Liver (tissue), 3 donors: ENCODE measurements around the gene STXBP4.

Source experiments
- EGR1 ChIP-seq, 2 donors: IDR thresholded peaks; 2 replicates each; pipeline ENCODE4 v1.6.1; 2016 to 2018; ENCODE audit warnings: antibody characterized with exemption in 2 of 2, low read depth in 2 of 2
- FOXA1 ChIP-seq: IDR thresholded peaks from 2 replicates; pipeline ENCODE4 v1.6.1; 2016; ENCODE audit warnings: antibody characterized with exemption
- JUND ChIP-seq, 2 donors: IDR thresholded peaks; 2 replicates each; pipeline ENCODE4 v1.6.1; 2016; ENCODE audit warnings: antibody characterized with exemption in 2 of 2
- RAD21 ChIP-seq, 2 donors: IDR thresholded peaks; 2 replicates each; pipeline ENCODE4 v1.6.1; 2016; ENCODE audit warnings: antibody characterized with exemption in 2 of 2, mild to moderate bottlenecking in 2 of 2
- SP1 ChIP-seq: IDR thresholded peaks from 2 replicates; pipeline ENCODE4 v1.6.1; 2018; ENCODE audit warnings: antibody characterized with exemption, mild to moderate bottlenecking
- TAF1 ChIP-seq: conservative IDR thresholded peaks from 2 replicates; pipeline ENCODE4 v1.6.1; 2016; ENCODE audit warnings: antibody characterized with exemption, mild to moderate bottlenecking
- YY1 ChIP-seq: IDR thresholded peaks from 2 replicates; pipeline ENCODE4 v1.6.1; 2016; ENCODE audit warnings: antibody characterized with exemption, mild to moderate bottlenecking
- TF ChIP-seq, protein P1 (sequence below): fragments of 150-350 bp; IDR thresholded peaks from 2 replicates; pipeline ENCODE4 v1.5.1; 2017; ENCODE audit warnings: improper control_type of control experiment, low read depth, low read length; ENCODE audit not compliant: missing input control
- TF ChIP-seq, protein P2 (sequence below): IDR thresholded peaks from 2 replicates; pipeline ENCODE4 v1.6.1; 2016; ENCODE audit warnings: antibody characterized with exemption
- TF ChIP-seq, protein P3 (sequence below): IDR thresholded peaks from 2 replicates; pipeline ENCODE4 v1.6.1; 2016; ENCODE audit warnings: antibody characterized with exemption
- TF ChIP-seq, protein P4 (sequence below): IDR thresholded peaks from 2 replicates; pipeline ENCODE4 v1.6.1; 2016; ENCODE audit warnings: antibody characterized with exemption, mild to moderate bottlenecking
- donor health status: healthy.
- donor health status: healthy.

DNA sequence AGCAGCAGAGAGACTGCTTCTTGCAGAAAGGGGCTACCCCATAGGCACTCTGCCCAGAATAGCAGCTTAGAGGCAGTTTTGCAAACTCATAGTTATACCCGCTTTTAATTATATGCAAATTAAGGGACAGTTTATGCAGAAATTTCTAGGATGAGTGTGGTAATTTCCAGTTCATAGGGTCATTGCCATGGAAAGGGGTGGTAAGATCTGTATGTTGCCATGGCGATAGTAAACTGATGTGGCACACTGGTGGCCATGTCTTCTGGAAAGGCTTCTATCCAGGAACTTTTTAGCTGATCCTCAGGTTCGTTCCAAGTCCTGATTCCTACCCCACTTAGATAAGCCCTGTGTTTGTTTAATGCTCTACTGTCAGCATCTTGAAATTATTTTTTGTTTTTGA lies 6.2 kb downstream of the STXBP4 start:
- TF ChIP-seq, protein P1, sequence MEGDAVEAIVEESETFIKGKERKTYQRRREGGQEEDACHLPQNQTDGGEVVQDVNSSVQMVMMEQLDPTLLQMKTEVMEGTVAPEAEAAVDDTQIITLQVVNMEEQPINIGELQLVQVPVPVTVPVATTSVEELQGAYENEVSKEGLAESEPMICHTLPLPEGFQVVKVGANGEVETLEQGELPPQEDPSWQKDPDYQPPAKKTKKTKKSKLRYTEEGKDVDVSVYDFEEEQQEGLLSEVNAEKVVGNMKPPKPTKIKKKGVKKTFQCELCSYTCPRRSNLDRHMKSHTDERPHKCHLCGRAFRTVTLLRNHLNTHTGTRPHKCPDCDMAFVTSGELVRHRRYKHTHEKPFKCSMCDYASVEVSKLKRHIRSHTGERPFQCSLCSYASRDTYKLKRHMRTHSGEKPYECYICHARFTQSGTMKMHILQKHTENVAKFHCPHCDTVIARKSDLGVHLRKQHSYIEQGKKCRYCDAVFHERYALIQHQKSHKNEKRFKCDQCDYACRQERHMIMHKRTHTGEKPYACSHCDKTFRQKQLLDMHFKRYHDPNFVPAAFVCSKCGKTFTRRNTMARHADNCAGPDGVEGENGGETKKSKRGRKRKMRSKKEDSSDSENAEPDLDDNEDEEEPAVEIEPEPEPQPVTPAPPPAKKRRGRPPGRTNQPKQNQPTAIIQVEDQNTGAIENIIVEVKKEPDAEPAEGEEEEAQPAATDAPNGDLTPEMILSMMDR: no peak
- TF ChIP-seq EGR1 (IDR thresholded peaks at IDR 0.05; ENCODE audit: low read depth in 2 of 2): no peak
- no peak for TF ChIP-seq FOXA1
- no peak for TF ChIP-seq TAF1
- TF ChIP-seq, protein P2, sequence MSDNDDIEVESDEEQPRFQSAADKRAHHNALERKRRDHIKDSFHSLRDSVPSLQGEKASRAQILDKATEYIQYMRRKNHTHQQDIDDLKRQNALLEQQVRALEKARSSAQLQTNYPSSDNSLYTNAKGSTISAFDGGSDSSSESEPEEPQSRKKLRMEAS: no peak
- no peak for TF ChIP-seq YY1
- TF ChIP-seq, protein P3, sequence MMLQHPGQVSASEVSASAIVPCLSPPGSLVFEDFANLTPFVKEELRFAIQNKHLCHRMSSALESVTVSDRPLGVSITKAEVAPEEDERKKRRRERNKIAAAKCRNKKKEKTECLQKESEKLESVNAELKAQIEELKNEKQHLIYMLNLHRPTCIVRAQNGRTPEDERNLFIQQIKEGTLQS: no peak
- TF ChIP-seq SP1: no peak
- no peak for TF ChIP-seq JUND (IDR thresholded peaks at IDR 0.05)
- TF ChIP-seq, protein P4, sequence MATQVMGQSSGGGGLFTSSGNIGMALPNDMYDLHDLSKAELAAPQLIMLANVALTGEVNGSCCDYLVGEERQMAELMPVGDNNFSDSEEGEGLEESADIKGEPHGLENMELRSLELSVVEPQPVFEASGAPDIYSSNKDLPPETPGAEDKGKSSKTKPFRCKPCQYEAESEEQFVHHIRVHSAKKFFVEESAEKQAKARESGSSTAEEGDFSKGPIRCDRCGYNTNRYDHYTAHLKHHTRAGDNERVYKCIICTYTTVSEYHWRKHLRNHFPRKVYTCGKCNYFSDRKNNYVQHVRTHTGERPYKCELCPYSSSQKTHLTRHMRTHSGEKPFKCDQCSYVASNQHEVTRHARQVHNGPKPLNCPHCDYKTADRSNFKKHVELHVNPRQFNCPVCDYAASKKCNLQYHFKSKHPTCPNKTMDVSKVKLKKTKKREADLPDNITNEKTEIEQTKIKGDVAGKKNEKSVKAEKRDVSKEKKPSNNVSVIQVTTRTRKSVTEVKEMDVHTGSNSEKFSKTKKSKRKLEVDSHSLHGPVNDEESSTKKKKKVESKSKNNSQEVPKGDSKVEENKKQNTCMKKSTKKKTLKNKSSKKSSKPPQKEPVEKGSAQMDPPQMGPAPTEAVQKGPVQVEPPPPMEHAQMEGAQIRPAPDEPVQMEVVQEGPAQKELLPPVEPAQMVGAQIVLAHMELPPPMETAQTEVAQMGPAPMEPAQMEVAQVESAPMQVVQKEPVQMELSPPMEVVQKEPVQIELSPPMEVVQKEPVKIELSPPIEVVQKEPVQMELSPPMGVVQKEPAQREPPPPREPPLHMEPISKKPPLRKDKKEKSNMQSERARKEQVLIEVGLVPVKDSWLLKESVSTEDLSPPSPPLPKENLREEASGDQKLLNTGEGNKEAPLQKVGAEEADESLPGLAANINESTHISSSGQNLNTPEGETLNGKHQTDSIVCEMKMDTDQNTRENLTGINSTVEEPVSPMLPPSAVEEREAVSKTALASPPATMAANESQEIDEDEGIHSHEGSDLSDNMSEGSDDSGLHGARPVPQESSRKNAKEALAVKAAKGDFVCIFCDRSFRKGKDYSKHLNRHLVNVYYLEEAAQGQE: no peak
- TF ChIP-seq RAD21 (IDR thresholded peaks at IDR 0.05): no peak
